Vagina (tissue), 2 donors: ENCODE data around the gene LSM3. TPM values are rescaled to one million over a fixed set of nuclear protein-coding genes. Genes with fewer than 3 reads are reported as not detected.
"Not testable (repeated sequence)": the region's sequence is repeated elsewhere in the genome, so short reads cannot be mapped to it uniquely, and the experiment has no call there.

Source experiments
- DNase-seq, 2 donors: peaks; one replicate each; pipeline ENCODE4 v3.0.0-alpha.2; 2017; ENCODE audit errors: extremely low spot score in 2 of 2
- H3K27ac ChIP-seq: fragments of 200-600 bp; sonication (generic); one replicate; pipeline ENCODE4 v1.5.1; 2019
- H3K27me3 ChIP-seq: fragments of 200-600 bp; sonication (generic); one replicate; pipeline ENCODE4 v1.5.1; 2019
- H3K36me3 ChIP-seq, 2 donors: fragments of 200-600 bp; sonication (generic); one replicate each; pipeline ENCODE4 v1.5.1; 2017 to 2019
- H3K4me1 ChIP-seq: fragments of 200-600 bp; sonication (generic); one replicate; pipeline ENCODE4 v1.5.1; 2019
- H3K4me3 ChIP-seq, 2 donors: fragments of 200-600 bp; sonication (generic); 1 replicate in 1 of 2; 2 replicates in 1 of 2; pipeline ENCODE4 v1.5.1; 2016 to 2019
- H3K9me3 ChIP-seq: fragments of 200-600 bp; sonication (generic); one replicate; pipeline ENCODE4 v1.5.1; 2019
- CTCF ChIP-seq, 3 experiments: fragments of 450-650 bp in 2 of 3; fragments of 200-600 bp in 1 of 3; sonication (generic) in 1 of 3; IDR thresholded peaks; one replicate each; pipeline ENCODE4 v1.5.1; 2017 to 2019; ENCODE audit warnings: antibody characterized with exemption in 3 of 3, mild to moderate bottlenecking in 2 of 3, moderate library complexity in 2 of 3
- POLR2A ChIP-seq, 2 donors: fragments of 450-650 bp; IDR thresholded peaks; one replicate each; pipeline ENCODE4 v1.6.1; 2017; ENCODE audit warnings: antibody characterized with exemption in 2 of 2, mild to moderate bottlenecking in 2 of 2, moderate library complexity in 2 of 2
- POLR2AphosphoS5 ChIP-seq, 2 donors: sonication (generic); formaldehyde crosslinking; IDR thresholded peaks; one replicate each; pipeline ENCODE4 v1.9.0; 2017; ENCODE audit warnings: antibody characterized with exemption in 2 of 2, mild to moderate bottlenecking in 2 of 2, low read depth in 1 of 2; ENCODE audit not compliant: insufficient read depth in 1 of 2
- intact Hi-C: fragments of 100-400 bp; cut with DNase I; formaldehyde crosslinking; loops from one replicate; pipeline ENCODE4 v1.15.1; 2023
- total RNA-seq: library from RNA; depleted of rRNA; stranded (reverse); fragments of >200 nt; gene quantifications from one replicate; pipeline ENCODE4 v1.2.3, GENCODE V29; 2016

The LSM3 gene
- total RNA-seq, 1 donor from 2014 or later = 6.4 TPM

DNA sequence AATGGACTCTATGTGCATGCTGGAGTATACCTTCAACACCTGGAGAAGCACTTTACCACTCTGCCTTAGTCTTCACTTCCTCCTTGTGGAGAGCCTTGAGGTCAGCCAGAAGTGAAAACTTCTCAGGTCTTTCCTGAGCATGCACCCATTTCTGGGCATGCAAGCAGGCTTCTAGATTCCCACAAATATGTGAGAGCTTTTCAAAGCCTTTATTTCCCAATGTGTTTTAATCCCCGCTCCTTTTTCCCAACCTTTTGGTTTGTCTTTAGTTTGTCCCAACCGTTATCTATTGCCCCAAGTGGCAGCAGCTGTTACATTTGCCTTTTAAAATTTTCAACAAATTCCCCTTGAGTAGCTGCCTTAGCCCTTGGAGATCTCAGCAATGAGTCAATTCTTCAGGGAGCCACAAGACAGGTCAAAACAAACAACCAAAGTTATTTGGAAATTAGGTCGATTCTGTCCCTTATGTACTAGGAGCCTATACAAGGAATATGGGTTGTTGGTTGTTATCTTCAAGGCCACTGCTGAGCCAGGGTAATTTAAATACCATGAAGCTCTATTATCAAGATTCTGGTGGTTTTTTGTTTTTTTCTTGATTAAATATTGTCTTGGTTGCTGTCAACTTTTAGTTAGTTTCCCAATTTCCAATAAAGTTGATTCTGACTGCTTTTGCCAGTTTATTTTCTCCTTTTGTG, 44.4 kb downstream of the LSM3 start:
- Histone ChIP-seq H3K27me3 (no peaks in the 10 kb centered on the region), H3K36me3 (no peaks in the 10 kb centered on the region), H3K4me1 (no peaks in the 10 kb centered on the region), H3K27ac (no peak overlapping the region), H3K4me3 (no peak overlapping the region), H3K9me3 (no peaks in the 10 kb centered on the region)
- intact Hi-C loops = no loop called here
- peak in 1 of 2 donors; percentile 56 for DNase-seq
- no peak for TF ChIP-seq POLR2A (IDR thresholded peaks at IDR 0.05)

GRCh38 chr3:14223595-14223994, 45.0 kb downstream of the LSM3 start:
- Histone ChIP-seq H3K27me3 (no peaks in the 10 kb centered on the region), H3K4me3 (no peak overlapping the region), H3K36me3 (no peaks in the 10 kb centered on the region), H3K27ac (no peak overlapping the region), H3K9me3 (no peaks in the 10 kb centered on the region), H3K4me1 (no peaks in the 10 kb centered on the region)
- intact Hi-C loops = no loop called here
- peak in 1 of 2 donors; percentile 29 for DNase-seq
- TF ChIP-seq CTCF (IDR thresholded peaks at IDR 0.05) = no peak
- no peak for TF ChIP-seq POLR2A (IDR thresholded peaks at IDR 0.05)
- no peak for TF ChIP-seq POLR2AphosphoS5 (IDR thresholded peaks at IDR 0.05; ENCODE audit: insufficient read depth in 1 of 2, low read depth in 1 of 2)

- no peaks in the 10 kb centered on the region for H3K27me3 ChIP-seq
- no peak overlapping the region for H3K4me3 ChIP-seq
- no peaks in the 10 kb centered on the region for H3K36me3 ChIP-seq
- intact Hi-C loops = no loop called here
- no peaks in the 10 kb centered on the region for H3K9me3 ChIP-seq
- no peak overlapping the region for H3K27ac ChIP-seq
- H3K4me1 ChIP-seq = no peaks in the 10 kb centered on the region
- TF ChIP-seq POLR2AphosphoS5 (IDR thresholded peaks at IDR 0.05; ENCODE audit: insufficient read depth in 1 of 2, low read depth in 1 of 2) = no peak
- TF ChIP-seq CTCF (IDR thresholded peaks at IDR 0.05) = no peak
- TF ChIP-seq POLR2A (IDR thresholded peaks at IDR 0.05) = no peak
- peak in 1 of 2 donors; percentile 44 for DNase-seq
These were observed 46.3 kb downstream of the LSM3 start for GRCh38 chr3:14224895-14225294.

GRCh38 chr3:14225421-14225820, 46.8 kb downstream of the LSM3 start:
- intact Hi-C loops = no loop called here
- H3K4me3 ChIP-seq = no peak overlapping the region
- no peaks in the 10 kb centered on the region for H3K36me3 ChIP-seq
- DNase-seq = peak in 1 of 2 donors; percentile 47
- H3K9me3 ChIP-seq = no peaks in the 10 kb centered on the region
- no peak overlapping the region for H3K27ac ChIP-seq
- no peaks in the 10 kb centered on the region for H3K4me1 ChIP-seq
- TF ChIP-seq POLR2A (IDR thresholded peaks at IDR 0.05) (no peak), POLR2AphosphoS5 (IDR thresholded peaks at IDR 0.05; ENCODE audit: insufficient read depth in 1 of 2, low read depth in 1 of 2) (no peak), CTCF (IDR thresholded peaks at IDR 0.05) (no peak)
- H3K27me3 ChIP-seq = no peaks in the 10 kb centered on the region

DNA sequence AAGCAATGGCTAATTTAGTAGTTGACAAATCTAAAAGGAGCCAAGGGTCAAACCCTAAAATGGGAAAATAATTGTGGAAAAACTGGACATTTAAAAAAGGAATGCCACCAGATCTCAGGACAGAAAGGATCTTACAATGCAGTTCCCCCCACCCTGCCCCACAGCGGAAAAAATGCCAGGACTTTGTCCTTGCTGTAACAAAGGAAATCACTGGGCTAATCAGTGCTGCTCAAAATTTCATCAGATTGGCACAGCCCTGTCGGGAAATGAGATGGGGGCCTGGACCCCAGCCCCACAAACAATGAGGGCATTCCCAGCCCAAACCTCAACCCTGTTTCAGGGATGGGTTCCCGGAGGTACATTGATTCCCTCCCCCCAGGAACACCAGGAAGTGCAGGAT, 47.7 kb downstream of the LSM3 start:
- H3K4me1 ChIP-seq, intact Hi-C loops: not testable (repeated sequence)
- peak in 1 of 2 donors; percentile 42 for DNase-seq

GRCh38 chr3:14227856-14228255, 49.2 kb downstream of the LSM3 start:
- TF ChIP-seq POLR2AphosphoS5 (IDR thresholded peaks at IDR 0.05; ENCODE audit: insufficient read depth in 1 of 2, low read depth in 1 of 2) (no peak), POLR2A (IDR thresholded peaks at IDR 0.05) (no peak), CTCF (IDR thresholded peaks at IDR 0.05) (no peak)
- Histone ChIP-seq H3K36me3 (no peaks in the 10 kb centered on the region), H3K9me3 (no peaks in the 10 kb centered on the region), H3K4me3 (no peak overlapping the region), H3K27me3 (no peaks in the 10 kb centered on the region), H3K27ac (no peak overlapping the region), H3K4me1 (no peaks in the 10 kb centered on the region)
- DNase-seq = no peak
- intact Hi-C loops = no loop called here

More for the DNA sequence above, 47.7 kb downstream of the LSM3 start:
- H3K9me3 ChIP-seq, H3K36me3 ChIP-seq, H3K27ac ChIP-seq, H3K27me3 ChIP-seq, H3K4me3 ChIP-seq: not testable (repeated sequence)
